Activated CD8-positive, alpha-beta memory T cell treated with anti-CD3 and anti-CD28 coated beads, Interleukin-2, amount 50 U/mL, for 4 hours (primary cell): Measurements from ENCODE around the gene HIC2.
"Not testable (repeated sequence)": the region's sequence is repeated elsewhere in the genome, so short reads cannot be mapped to it uniquely, and the experiment has no call there.

Experiments used
- DNase-seq: peaks from one replicate; pipeline ENCODE4 v3.0.0-alpha.2; 2020

HIC2 gene

GRCh38 chr22:21435998-21436810, 19.0 kb downstream of the HIC2 start:
- not testable (repeated sequence) for DNase-seq

- DNase-seq = peak; percentile 7
Measured at GRCh38 chr22:21438013-21438412, 20.8 kb downstream of the HIC2 start.

DNA sequence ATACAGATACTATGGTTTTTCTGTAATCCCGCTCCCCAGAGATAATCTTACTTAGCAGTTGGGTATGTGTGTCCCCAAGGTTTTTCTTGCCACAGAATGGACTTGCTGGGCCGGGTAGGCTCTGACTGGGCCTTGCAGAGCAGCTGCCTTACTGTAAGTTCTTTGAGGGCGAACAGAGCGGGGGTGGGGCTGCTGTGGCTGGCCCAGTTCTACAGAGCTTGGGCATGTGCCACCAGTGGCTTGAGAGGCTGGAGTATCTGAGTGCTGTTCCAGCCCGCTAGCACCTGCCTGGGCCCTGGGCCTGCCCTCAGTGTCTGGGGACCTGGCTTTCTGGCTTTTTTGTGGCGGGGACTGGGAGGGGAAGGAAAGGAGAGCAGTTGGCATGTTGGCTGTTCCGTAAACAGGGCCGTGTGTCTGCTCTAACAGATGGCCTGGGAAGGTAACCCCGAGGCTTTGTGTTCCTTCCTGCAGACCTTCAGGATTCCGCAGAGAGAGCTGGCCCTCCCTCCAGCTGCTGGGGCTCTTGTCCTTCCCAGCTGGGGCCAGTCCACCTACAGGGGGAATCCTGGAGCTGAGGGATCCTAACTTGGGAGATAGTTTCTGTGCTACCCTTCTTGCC, 23.0 kb downstream of the HIC2 start:
- DNase-seq = not testable (repeated sequence)

DNA sequence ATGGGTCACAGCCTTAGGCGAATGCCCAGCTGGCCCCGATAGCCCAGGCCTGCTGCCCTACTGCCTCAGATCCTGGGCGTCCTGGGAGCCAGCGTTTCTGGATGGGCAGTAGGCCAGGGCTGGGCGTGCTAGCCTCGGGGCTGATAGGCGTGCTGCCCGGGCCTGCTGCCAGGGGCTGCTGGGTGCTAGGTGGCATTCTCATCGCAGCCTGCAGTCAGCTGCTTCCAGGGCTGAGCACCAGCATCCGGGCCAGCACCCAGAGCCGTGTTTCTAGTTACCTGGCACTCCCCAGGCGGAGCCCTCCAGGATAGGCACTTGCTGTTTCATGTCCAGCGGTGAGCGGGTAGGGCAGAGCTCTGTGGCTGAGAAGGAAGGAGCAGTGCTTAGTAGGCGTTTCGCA, 23.5 kb downstream of the HIC2 start:
- not testable (repeated sequence) for DNase-seq

DNA sequence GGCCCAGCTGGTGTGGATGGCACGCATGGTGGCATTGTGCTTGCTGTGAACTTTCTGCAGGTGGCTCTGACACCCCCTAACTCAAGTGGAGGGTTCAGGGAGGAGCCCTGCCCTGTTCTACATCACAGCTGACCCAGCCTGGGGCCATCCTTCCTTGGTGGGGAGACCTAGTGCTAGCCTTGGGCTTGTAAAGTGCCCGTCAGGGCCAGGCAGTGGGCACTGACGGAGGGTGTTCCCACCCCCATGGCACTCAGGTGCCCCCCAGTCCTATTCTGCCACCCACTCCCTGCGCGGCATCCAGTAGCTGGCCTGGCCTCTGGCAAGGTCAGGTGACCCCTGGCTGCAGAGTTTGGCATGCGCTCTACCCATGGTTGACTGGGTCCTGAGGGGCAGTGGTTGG, 24.0 kb downstream of the HIC2 start:
- not testable (repeated sequence) for DNase-seq

GRCh38 chr22:21442123-21442522, 25.0 kb downstream of the HIC2 start:
- not testable (repeated sequence) for DNase-seq

GRCh38 chr22:21442646-21443045, 25.5 kb downstream of the HIC2 start:
- peak; percentile 6 for DNase-seq

- peak; percentile 8 for DNase-seq
Measured at GRCh38 chr22:21443057-21443734, 26.0 kb downstream of the HIC2 start.

DNA sequence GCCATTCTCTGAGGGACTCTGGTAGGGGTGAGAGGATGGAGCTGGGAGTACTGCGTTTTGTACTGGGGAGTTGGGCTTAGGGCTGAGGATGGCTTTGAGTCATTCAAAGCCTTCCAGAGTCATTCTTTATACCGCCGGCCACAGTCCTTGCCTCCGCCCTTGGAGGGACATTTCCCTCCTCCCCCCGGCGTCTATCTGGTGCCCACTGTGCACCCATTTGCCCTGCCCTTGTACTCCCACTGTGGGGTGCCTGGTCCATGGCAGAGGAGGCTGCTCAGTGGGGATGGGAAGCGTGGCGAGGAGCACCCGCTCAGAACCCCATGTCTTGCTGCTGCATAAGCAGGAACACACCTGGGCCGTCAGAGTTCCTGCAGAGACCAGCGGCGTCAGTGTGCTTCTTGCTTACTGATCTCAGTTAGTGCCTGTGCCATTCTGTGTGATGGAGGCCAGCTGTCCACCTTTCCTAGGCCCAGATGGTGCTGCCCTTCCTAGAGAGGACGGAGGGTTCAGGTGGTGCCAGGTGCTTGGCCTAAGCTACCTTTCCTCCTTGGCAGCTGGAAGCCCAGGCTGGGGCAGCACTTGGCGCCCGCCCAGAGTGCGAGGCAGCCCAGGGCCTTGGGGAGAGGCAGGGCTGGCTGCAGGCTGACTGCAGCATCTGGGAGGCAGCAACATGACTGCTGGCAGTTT, 26.7 kb downstream of the HIC2 start:
- DNase-seq = peak; percentile 7

DNA sequence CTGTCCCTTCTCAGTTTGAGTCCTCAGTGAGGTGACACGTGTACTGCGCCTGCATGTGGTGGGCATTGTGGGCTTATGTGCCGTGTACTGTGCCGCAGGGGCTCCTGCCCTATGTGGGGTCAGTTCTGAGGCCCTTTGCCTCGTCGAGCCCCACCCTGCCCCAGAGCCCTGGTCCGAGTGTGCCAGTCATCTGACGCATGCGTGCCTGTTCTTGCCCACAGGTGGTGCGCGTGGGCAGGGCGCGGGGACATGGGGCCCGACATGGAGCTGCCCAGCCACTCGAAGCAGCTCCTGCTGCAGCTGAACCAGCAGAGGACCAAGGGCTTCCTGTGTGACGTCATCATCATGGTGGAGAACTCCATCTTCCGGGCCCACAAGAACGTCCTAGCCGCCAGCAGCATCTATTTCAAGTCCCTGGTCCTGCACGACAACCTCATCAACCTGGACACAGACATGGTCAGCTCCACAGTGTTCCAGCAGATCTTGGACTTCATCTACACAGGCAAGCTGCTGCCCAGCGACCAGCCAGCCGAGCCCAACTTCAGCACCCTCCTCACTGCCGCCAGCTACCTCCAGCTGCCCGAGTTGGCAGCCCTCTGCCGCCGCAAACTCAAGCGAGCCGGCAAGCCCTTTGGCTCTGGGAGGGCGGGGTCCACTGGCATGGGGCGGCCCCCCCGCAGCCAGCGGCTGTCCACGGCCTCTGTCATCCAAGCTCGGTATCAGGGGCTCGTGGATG, 27.7 kb downstream of the HIC2 start:
- peak; percentile 14 for DNase-seq

DNA sequence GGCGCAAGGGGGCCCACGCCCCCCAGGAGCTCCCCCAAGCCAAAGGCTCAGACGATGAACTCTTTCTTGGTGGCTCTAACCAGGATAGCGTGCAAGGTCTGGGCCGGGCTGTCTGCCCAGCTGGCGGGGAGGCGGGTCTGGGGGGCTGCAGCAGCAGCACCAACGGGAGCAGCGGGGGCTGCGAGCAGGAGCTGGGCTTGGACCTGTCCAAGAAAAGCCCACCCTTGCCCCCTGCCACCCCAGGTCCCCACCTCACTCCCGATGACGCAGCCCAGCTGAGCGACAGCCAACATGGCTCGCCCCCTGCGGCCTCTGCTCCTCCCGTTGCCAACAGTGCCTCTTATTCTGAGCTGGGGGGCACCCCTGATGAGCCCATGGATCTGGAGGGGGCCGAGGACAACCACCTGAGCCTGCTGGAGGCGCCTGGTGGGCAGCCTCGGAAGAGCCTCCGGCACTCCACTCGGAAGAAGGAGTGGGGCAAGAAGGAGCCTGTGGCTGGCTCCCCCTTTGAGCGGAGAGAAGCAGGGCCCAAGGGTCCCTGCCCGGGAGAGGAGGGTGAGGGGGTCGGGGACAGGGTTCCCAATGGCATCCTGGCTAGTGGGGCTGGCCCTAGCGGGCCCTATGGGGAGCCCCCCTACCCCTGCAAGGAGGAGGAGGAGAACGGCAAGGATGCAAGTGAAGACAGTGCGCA, 28.4 kb downstream of the HIC2 start:
- DNase-seq = peak; percentile 5

- DNase-seq = peak; percentile 13
Measured at GRCh38 chr22:21446128-21446826, 29.1 kb downstream of the HIC2 start.

DNA sequence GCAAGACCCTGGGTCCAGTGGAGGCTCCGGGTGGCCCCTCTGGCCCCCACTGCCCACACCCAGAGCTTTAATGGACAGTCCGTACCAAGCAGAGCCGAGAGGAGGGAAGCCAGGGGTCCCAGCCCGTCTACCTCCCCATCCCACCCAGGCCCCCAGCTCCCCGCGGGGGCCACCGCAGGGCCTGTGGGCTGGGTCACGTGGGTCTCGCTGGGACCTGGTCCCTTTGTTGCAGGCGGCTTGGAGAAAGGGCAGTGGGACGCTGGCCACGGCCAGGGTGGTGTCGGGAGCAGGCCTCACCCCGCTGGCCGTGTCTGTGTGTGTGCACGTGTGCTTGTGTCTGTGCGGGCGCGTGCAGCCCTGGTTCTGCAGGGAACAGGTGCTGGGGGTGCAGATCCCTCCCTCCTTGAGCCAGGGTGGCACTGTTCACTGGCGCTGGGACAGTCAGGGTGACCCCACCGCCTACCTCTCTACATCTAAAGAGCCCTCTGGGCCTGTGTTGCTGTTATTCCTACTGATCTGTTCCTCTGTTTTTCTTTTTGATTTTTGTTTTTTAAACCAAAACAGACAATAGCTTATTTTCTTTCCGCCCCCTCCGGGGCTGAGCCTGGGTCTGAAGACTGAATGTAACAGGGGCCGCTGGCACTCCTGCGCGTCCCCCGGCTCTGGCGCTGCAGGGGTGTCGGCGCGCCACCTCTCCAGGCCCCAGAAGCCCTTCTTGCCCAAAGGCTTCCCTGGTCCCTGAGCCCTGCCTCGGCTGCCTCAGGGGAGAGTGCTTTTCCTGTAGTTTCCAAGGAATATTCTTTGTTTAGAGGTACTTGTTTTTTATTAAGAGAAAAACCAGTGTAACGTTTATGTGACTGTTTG, 29.9 kb downstream of the HIC2 start:
- peak; percentile 11 for DNase-seq

DNA sequence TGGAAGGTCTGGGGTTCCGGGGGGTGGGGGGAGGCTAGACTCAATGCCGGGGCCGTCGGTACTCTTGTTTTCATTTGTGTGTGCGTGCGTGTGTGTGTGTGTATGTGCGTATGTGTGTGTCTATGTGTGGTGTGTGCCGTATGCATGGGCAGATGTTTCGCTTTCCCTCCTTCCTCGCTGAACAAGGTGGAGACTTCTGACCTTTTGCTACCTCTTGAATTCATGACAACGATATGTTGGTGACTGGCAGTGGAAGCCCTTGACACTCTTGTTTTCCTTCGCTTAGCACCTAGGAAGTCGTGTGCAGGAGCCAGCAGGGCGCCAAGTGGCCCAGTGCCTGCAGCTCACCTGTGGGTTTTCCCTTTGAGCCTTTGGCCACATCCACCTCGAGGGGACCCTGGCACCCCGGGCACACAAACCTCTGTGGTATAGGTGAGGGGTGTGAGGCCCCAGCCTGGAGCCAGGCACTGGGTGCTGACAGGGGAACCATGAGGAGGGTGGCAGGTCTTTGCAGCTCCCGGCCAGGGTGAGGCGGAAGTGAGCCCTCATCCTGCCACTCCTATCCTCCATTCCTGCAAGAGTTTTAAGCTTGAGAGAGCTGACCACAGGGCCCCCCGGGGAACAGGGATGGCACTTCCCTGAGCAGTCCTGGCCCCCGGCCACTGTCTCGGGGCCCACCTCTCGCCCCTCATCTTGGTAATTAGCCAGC, 30.7 kb downstream of the HIC2 start:
- DNase-seq = peak; percentile 8

DNA sequence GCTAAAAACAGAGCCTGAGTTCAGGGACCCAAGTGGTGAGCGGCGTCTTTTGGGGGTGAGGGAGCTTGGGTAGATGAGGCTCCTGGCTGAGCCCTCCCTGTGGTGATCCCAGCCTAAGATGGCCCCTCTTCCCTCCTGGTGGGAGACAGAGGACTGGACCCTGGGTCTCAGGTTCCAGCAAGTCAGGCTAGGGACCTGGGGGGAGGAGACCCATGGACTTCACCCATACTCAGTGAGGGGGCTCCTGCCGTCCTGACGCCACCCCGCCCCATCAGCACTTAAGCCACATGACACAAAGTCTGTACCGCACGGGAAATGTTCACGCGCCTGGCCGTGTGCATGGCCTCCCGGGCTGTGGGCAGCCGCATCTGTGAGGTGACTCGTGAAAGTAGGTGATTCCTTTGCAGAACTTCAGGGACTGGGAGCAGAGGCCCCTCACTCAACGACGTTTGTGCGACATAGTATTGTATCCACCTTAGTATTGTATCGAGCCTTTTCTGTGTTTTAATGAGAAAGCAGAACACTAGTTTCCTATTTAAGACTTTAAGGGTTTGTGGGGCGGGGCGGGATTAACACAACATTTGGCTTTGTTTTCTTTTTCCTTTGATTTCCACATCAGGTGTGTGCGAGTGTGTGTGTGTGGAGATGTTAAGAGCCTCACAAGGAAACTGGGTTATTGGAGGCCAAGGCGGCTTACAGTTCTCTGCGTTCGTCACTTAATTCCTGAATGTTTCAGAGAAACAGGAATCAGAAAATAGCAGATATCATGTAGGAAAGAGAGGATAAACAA, 31.7 kb downstream of the HIC2 start:
- DNase-seq = peak; percentile 6

DNA sequence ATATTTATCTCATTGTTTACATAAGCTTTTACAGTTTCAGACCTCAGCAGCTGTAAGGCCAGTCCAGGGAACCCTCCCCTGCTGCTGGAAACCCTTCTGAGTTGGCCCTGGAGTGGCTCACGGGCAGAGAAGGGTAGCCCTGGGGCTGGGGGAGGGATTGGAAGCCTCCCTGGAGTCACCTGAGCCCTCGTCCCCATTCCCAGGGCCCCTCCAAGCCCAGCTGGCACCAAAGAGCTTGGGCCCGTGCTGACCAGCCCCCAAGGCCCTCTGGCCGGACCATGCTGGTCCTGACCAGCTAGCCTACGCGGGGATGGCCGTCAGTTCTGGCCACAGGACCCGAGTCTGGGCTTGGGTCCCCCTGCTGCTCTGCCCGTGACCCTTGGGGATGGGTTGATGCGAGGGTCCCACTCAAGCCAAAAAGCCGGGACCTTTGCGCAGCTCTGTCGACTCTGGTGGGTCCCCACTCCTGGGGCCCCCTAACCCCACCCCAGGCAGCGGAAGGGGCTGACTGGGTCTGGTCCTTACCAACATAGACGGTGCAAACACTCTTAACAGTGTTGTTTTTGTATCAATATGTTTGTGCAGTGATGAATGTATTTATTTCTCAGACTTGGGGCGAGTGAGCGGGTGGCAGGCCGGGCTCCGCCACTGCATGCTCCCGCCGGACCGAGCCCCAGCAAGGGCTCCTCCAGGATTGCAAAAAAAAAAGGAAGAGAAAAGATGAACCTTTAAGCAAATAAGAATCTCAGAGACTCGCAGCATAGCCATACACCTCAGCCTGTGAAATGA, 32.6 kb downstream of the HIC2 start:
- peak; percentile 13 for DNase-seq

- DNase-seq = peak; percentile 5
Measured at GRCh38 chr22:21450320-21450831, 33.2 kb downstream of the HIC2 start.
